Measurements from ENCODE around the gene SAP30L. TPM values are rescaled to one million over a fixed set of nuclear protein-coding genes. Genes with fewer than 3 reads are reported as not detected.

Gene SAP30L, protein sequence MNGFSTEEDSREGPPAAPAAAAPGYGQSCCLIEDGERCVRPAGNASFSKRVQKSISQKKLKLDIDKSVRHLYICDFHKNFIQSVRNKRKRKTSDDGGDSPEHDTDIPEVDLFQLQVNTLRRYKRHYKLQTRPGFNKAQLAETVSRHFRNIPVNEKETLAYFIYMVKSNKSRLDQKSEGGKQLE
- total RNA-seq: 10 to 100 TPM; 22.1 to 24.5 TPM

DNA sequence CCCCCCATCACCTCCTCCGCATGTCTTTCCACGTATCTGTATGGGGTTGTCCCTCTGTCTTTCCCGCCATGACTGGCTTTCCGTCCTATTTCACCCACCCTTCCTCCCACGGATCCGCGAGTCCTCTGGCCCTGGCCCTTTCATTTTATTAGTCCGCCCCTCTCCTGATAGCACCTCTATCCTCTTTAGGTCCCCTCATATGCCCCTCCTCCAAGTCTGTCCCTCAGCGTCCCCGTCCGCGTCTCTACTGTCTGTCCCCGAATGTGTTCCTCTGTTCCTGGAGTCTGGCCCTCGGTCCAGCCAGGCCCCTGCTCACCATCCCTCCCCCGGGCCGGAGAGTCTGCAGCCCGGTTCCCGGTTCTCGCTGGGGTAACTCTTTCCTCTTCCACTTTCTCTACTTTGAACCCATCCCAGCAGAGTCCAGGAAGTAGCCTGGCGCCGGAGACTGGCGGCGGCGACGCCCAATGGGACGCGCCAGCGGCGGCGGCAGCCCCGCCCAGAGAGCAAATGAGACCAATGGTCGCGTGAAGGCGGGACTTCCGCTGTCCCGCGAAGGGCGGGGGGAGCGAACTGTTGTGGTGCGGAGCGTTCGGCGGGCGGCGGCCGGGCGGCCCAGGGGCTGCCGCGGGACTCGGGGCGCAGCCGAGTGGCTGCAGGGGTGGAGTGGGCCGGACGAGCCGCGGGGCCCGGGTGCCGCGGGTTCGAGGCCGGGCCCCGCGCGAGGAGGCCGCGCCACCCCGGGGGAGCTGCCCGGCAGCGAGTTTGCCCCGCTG, at the start of gene SAP30L:
Gene SAP30L, plus strand, starts transcription at position 576 of the 773 bp plus-strand sequence. CDS start 608 bp downstream, outside the sequence.
- no peaks in the 10 kb centered on the region for H3K9me3 Mint-ChIP-seq (ENCODE audit: low read depth)
- peak within 1 kb of the TSS; percentile 98 for H3K4me3 Mint-ChIP-seq
- intact Hi-C loops (cut with DNase I, micrococcal nuclease): loop anchor here (1.0 to 5.0 kb wide), 10 partner anchors 248 to 495 kb away; partner anchors contain the start of genes CNOT8 (in 2 of the 2), FAM114A2 (in 2 of the 2), LARP1 (in 2 of the 2) and MFAP3 (in 2 of the 2)
- DNase-seq (peak; percentile 96), ATAC-seq (peak; percentile 97)
- H3K27me3 Mint-ChIP-seq: no peaks in the 10 kb centered on the region
- H3K36me3 Mint-ChIP-seq (ENCODE audit: low read depth): peaks cover 27% of the 10 kb centered on the region
- H3K27ac Mint-ChIP-seq: peak within 1 kb of the TSS; percentile 96
- ChIA-PET CTCF (interaction anchor here (0.6 to 1.7 kb wide), 4 partner anchors 23 to 373 kb away, joined by 3 to 5 read pairs (median 4); no protein-coding TSS in a partner anchor), POLR2A (no interaction called here)
- peaks cover 40% of the 10 kb centered on the region for H3K4me1 Mint-ChIP-seq

DNA sequence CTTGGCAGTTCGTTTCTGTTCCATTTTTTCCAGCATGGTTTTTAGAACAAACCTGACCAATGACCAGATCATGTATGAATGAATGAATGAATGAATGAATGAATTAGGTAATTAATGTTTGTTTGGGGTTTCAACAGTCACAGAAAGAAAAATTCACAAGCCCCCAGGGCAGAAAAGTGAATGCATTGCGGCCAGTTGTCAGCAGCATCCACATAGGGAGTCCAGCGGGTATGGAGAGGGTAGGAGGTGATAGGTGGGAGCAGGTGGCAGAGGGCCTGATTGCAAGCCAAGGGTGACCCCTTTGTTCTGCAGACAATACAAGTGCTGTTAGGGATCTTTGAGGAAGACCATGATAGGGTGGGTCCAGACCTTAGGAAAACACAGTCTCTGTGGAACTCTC, 49.7 kb upstream of the SAP30L start:
- peaks cover 2% of the 10 kb centered on the region for H3K4me1 Mint-ChIP-seq
- H3K27me3 Mint-ChIP-seq: no peaks in the 10 kb centered on the region
- no peaks in the 10 kb centered on the region for H3K9me3 Mint-ChIP-seq (ENCODE audit: low read depth)
- no peak for DNase-seq
- H3K4me3 Mint-ChIP-seq: no peak overlapping the region
- no peak overlapping the region for H3K27ac Mint-ChIP-seq
- ChIA-PET CTCF (no interaction called here), POLR2A (no interaction called here)
- H3K36me3 Mint-ChIP-seq (ENCODE audit: low read depth): peaks cover 10% of the 10 kb centered on the region
- intact Hi-C loops (cut with DNase I, micrococcal nuclease): no loop called here
- no peak for ATAC-seq

DNA sequence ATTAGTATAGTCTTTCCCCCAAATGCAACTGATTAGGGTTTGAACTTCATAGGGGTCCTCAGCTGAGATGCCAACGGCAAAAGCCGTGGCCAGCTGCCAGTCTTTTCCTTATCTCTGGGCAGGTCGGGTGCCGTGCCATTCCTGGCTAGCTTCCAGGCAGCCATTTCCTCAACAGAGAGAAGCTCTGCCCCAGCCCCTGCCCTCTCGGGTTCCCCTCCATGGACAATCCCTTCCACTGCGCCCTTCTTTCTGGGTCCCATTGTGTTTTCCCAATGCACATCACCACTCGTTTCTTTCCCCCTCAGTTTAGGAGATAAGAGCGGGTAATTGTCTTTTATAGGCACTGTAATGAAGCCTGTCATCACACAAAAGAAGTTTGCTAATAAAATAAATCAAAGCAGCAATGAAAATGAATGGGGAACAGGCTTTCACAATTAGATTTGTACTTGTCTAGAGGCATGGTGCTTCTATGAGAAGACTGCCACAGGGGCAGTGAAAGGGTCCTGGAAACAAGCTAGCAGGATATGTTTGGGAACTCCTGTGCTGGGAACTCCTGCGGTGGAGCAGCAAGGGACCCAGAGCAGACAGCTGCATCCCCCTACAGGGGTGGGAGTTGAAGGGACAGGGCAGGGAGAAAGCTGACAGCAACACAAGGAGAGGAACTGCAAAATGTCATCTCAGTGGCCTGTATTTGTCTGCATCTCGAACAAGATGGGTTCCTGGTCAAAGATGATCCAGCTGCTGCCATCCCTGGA, 48.0 kb upstream of the SAP30L start:
- no peak for ATAC-seq
- H3K4me3 Mint-ChIP-seq: no peak overlapping the region
- H3K27me3 Mint-ChIP-seq: no peaks in the 10 kb centered on the region
- ChIA-PET CTCF (interaction anchor here (1.0 to 2.2 kb wide), 2 partner anchors 322 to 423 kb away, joined by 5 to 6 read pairs; no protein-coding TSS in a partner anchor), POLR2A (no interaction called here)
- peaks cover 2% of the 10 kb centered on the region for H3K4me1 Mint-ChIP-seq
- intact Hi-C loops (cut with DNase I, micrococcal nuclease): no loop called here
- no peaks in the 10 kb centered on the region for H3K9me3 Mint-ChIP-seq (ENCODE audit: low read depth)
- no peak overlapping the region for H3K27ac Mint-ChIP-seq
- peaks cover 5% of the 10 kb centered on the region for H3K36me3 Mint-ChIP-seq (ENCODE audit: low read depth)
- no peak for DNase-seq

DNA sequence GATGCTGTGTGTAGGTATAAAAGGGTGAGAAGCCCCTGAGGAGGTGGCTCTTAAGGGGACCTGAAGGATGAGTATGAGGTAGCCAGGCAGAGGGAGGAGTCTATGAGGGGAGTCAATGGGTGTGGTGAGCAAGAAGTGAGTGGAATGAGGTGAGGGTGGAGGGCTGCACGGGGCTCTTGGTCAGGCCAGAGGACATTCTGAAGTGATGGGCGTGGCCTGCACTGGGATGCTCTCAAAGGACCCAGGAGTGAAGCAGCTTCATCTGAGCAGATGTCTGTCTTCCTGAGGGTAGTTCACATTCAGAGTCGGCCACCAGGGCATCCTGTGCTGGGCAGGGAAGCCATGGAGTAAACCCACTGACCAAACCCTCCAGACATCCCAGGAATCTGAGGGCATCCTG, 45.1 kb upstream of the SAP30L start:
- Mint-ChIP-seq H3K4me1 (peaks cover 9% of the 10 kb centered on the region), H3K27ac (no peak overlapping the region), H3K9me3 (ENCODE audit: low read depth) (no peaks in the 10 kb centered on the region), H3K36me3 (ENCODE audit: low read depth) (peaks cover 5% of the 10 kb centered on the region), H3K27me3 (no peaks in the 10 kb centered on the region), H3K4me3 (no peak overlapping the region)
- intact Hi-C loops (cut with DNase I, micrococcal nuclease): loop anchor here in 1 of 2 experiments (5.0 kb wide), 1 partner anchor 218 kb away; no protein-coding TSS in a partner anchor
- DNase-seq: no peak
- ChIA-PET CTCF (no interaction called here), POLR2A (no interaction called here)
- ATAC-seq: no peak

DNA sequence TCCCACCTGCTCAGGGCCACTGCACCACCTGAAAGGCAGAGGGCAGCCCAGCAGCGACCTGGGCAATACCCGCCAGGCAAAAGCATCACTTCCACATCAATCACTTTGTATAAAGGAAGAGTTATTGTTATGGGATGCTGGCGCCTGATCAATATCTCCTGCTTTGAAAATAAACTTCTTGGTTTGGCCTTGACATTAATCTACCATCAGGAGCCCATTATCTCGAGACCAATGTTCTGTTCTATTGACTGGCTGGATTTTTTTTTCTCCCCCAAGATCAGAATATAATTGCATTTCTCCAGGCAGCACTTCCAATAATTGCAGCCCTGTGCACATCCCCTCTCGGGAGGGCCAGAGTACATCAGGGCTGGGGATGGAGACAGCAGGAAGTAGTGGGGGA, 44.4 kb upstream of the SAP30L start:
- Mint-ChIP-seq H3K27ac (no peak overlapping the region), H3K4me3 (no peak overlapping the region), H3K9me3 (ENCODE audit: low read depth) (no peaks in the 10 kb centered on the region), H3K36me3 (ENCODE audit: low read depth) (peaks cover 4% of the 10 kb centered on the region), H3K27me3 (no peaks in the 10 kb centered on the region), H3K4me1 (peaks cover 8% of the 10 kb centered on the region)
- intact Hi-C loops (cut with DNase I, micrococcal nuclease): loop anchor here in 1 of 2 experiments (5.0 kb wide), 1 partner anchor 219 kb away; no protein-coding TSS in a partner anchor
- POLR2A ChIA-PET: no interaction called here
- DNase-seq: no peak
- no peak for ATAC-seq
- CTCF ChIA-PET: no interaction called here

DNA sequence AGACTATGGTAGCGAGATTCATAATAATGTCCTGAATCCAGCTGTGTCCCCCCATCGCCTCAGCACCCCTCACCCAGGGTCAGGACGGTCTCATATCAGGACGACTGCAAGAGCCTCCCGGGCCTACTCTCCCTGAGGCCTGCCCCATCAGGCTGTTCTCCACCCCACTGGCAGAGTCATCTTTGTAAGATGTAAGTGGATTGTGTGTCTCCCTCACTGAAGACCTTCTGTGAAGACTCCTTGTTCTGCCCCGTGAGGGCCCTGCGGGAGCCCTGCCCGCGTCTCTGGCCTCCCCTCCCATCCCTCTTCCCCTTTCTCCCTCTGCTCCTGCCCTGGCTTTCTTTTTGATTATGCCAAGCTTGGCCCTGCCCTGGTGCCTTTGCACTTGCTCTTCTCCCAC, 43.9 kb upstream of the SAP30L start:
- ChIA-PET POLR2A (no interaction called here), CTCF (interaction anchor here (1.8 kb wide), 1 partner anchor 330 kb away, joined by 9 read pairs; no protein-coding TSS in a partner anchor)
- Mint-ChIP-seq H3K27ac (no peak overlapping the region), H3K27me3 (no peaks in the 10 kb centered on the region), H3K9me3 (ENCODE audit: low read depth) (no peaks in the 10 kb centered on the region), H3K4me1 (peaks cover 8% of the 10 kb centered on the region), H3K36me3 (ENCODE audit: low read depth) (peaks cover 4% of the 10 kb centered on the region), H3K4me3 (no peak overlapping the region)
- ATAC-seq: no peak
- intact Hi-C loops (cut with DNase I, micrococcal nuclease): loop anchor here in 1 of 2 experiments (5.0 kb wide), 1 partner anchor 220 kb away; no protein-coding TSS in a partner anchor
- no peak for DNase-seq

DNA sequence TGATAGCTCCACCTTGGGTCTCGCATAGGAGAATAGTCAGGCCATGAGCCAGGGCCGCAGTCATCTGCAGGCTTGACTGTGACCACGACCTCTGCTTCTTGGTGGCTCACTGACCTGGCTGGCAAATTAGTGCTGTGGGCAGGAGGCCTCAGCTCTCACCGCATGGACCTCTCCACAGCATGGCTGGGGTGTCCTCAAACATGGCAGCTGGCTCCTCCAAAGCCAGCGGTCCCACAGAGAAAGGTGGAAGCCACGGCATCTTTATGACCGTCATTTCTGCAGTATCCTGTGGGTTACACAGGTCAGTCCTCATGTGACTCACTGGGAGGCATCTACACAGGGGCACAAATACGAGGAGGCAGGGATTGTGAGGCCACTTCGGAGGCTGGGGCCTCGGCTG, 43.2 kb upstream of the SAP30L start:
- ChIA-PET CTCF (interaction anchor here (1.8 kb wide), 1 partner anchor 330 kb away, joined by 9 read pairs; no protein-coding TSS in a partner anchor), POLR2A (no interaction called here)

DNA sequence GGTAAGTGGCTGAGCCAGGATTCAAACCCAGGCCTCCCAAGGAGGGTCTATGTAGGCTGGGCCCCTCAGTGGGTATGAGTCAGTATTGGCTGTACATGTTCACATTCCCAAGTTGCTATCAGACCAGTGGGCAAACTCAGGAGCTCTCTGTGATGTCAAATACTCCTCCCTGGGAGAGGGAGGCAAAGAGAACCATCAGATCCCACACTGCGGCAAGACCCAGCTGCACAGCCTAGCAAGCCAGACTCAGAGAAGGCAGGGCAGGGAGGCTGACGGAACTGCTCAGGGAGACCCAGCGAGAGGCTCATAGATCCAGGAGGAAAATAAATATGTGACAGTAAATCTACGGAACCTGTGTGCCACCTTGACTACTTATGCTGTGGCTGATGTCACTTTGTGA, 42.6 kb upstream of the SAP30L start:
- Mint-ChIP-seq H3K4me3 (no peak overlapping the region), H3K36me3 (ENCODE audit: low read depth) (peaks cover 4% of the 10 kb centered on the region), H3K27ac (no peak overlapping the region), H3K4me1 (peaks cover 8% of the 10 kb centered on the region), H3K27me3 (no peaks in the 10 kb centered on the region), H3K9me3 (ENCODE audit: low read depth) (no peaks in the 10 kb centered on the region)
- ATAC-seq (no peak), DNase-seq (no peak)
- POLR2A ChIA-PET: no interaction called here
- CTCF ChIA-PET: interaction anchor here (0.7 to 3.9 kb wide), 5 partner anchors 17 to 428 kb away, joined by 3 to 31 read pairs (median 17); no protein-coding TSS in a partner anchor
- intact Hi-C loops (cut with DNase I, micrococcal nuclease): loop anchor here in 1 of 2 experiments (5.0 kb wide), 1 partner anchor 221 kb away; no protein-coding TSS in a partner anchor

More for the DNA sequence above, 43.2 kb upstream of the SAP30L start:
- ATAC-seq: no peak
- Mint-ChIP-seq H3K9me3 (ENCODE audit: low read depth) (no peaks in the 10 kb centered on the region), H3K4me3 (no peak overlapping the region), H3K27me3 (no peaks in the 10 kb centered on the region), H3K36me3 (ENCODE audit: low read depth) (peaks cover 4% of the 10 kb centered on the region), H3K4me1 (peaks cover 8% of the 10 kb centered on the region), H3K27ac (no peak overlapping the region)
- no peak for DNase-seq
- intact Hi-C loops (cut with DNase I, micrococcal nuclease): loop anchor here in 1 of 2 experiments (5.0 kb wide), 1 partner anchor 220 kb away; no protein-coding TSS in a partner anchor

DNA sequence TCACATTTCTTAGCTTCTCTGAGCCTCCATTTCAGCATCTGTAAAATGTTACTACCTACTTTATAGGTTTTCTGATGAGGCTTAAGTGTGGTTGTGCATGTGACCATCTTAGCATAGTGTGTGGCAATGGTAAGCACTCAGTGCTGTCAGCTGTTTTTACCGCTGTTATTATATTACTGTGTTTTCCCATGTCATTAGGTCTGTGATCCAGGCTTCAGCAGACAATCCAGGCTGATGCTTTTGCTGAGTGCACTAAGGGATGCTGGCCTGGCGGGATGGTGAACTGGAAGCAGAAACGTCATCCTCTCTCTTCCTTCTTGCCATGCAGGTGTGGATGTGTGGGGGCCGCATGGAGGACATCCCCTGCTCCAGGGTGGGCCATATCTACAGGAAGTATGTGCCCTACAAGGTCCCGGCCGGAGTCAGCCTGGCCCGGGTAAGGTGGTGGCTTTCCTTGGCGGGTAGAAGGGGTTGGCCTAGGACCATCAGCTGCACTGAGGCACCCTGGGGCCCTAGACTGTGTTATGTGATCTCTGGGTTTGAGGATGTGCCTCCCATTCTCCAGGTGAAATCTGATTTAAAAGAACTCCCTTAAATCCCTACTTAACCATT, 41.9 kb upstream of the SAP30L start:
- CTCF ChIA-PET: interaction anchor here (0.7 to 3.9 kb wide), 21 partner anchors 9 to 439 kb away, joined by 3 to 55 read pairs (median 6); partner anchors contain the start of gene GALNT10
- H3K9me3 Mint-ChIP-seq (ENCODE audit: low read depth): no peaks in the 10 kb centered on the region
- H3K4me3 Mint-ChIP-seq: no peak overlapping the region
- H3K27me3 Mint-ChIP-seq: no peaks in the 10 kb centered on the region
- intact Hi-C loops (cut with DNase I, micrococcal nuclease): loop anchor here (2.0 to 5.0 kb wide), 3 partner anchors 213 to 223 kb away; partner anchors contain the start of gene GALNT10 (in 1 of the 2)
- ATAC-seq (no peak), DNase-seq (no peak)
- H3K4me1 Mint-ChIP-seq: peaks cover 8% of the 10 kb centered on the region
- POLR2A ChIA-PET: no interaction called here
- H3K27ac Mint-ChIP-seq: no peak overlapping the region
- H3K36me3 Mint-ChIP-seq (ENCODE audit: low read depth): peaks cover 4% of the 10 kb centered on the region

DNA sequence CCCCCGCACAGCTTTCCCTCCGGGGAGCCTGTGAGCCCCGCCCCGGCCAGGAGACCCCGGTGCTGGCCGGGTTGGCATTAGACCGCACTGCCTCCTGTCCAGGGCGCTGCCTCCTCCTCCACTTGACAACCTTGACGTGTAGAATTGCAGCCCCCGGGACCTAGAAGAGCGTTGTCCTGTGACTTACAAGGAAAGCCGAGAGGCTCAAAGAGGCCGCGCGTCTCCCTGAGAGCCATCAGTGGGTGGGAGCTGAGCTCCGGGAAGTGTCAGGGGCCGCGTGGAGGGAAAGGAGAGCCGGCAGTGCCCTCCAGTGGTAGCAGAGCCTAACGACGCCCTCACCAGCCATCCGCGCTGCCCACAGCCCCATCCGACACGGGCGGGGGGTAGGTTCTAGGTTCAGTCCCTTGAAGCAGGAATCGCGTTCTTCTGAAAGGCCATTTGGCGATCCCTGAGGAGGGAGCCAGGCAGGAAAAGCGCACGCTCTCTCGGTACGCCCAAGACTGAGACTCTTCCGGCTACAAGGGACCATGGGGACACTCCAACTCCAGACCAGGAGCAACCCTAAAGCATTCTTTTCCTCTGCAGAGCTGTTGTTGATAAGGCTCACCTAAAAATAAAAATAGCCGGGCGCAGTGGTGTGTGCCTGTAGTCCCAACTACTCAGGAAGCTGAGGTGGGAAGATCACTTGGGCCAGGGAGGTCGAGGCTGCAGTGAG, 40.6 kb upstream of the SAP30L start:
- POLR2A ChIA-PET: interaction anchor here (0.6 to 1.4 kb wide), 2 partner anchors 213 to 333 kb away, joined by 4 read pairs; no protein-coding TSS in a partner anchor
- Mint-ChIP-seq H3K4me3 (peak overlapping the region; percentile 39), H3K4me1 (peaks cover 8% of the 10 kb centered on the region), H3K9me3 (ENCODE audit: low read depth) (no peaks in the 10 kb centered on the region), H3K36me3 (ENCODE audit: low read depth) (peaks cover 3% of the 10 kb centered on the region), H3K27ac (peak overlapping the region; percentile 60), H3K27me3 (no peaks in the 10 kb centered on the region)
- ATAC-seq: peak; percentile 100
- CTCF ChIA-PET: interaction anchor here (0.6 to 3.9 kb wide), 42 partner anchors 10 to 1437 kb away, joined by 3 to 55 read pairs (median 4); partner anchors contain the start of genes FAM114A2, GALNT10 and MFAP3
- intact Hi-C loops (cut with DNase I, micrococcal nuclease): loop anchor here (1.0 to 5.0 kb wide), 8 partner anchors 207 to 433 kb away; partner anchors contain the start of gene GALNT10 (in 1 of the 2)
- DNase-seq: peak; percentile 89

All from activated CD4-positive, alpha-beta T cell treated with anti-CD3 and anti-CD28 coated beads for 36 hours (primary cell).